Immature natural killer cell (primary cell): ENCODE results near the gene PKNOX2. TPM values are rescaled to one million over a fixed set of nuclear protein-coding genes. Genes with fewer than 3 reads are reported as not detected.

Experiments used
- DNase-seq, 3 donors: peaks; one replicate each; pipeline ENCODE4 v3.0.0; 2022; ENCODE audit warnings: mixed read lengths in 1 of 3
- H3K27ac Mint-ChIP-seq, 6 donors: one replicate each; pipeline ENCODE4 v1.8.0; 2020; ENCODE audit warnings: mixed read lengths in 6 of 6, mild to moderate bottlenecking in 5 of 6, inconsistent platforms in 4 of 6, moderate library complexity in 3 of 6
- H3K27me3 Mint-ChIP-seq, 3 donors: one replicate each; pipeline ENCODE4 v1.8.0; 2020 to 2021; ENCODE audit warnings: low read depth in 3 of 3, mild to moderate bottlenecking in 3 of 3, mixed read lengths in 3 of 3, moderate library complexity in 3 of 3, inconsistent platforms in 1 of 3
- H3K36me3 Mint-ChIP-seq, 3 donors: one replicate each; pipeline ENCODE4 v1.8.0; 2020; ENCODE audit warnings: mixed read lengths in 3 of 3, inconsistent platforms in 2 of 3, mild to moderate bottlenecking in 2 of 3
- H3K4me1 Mint-ChIP-seq, 2 donors: one replicate each; pipeline ENCODE4 v1.8.0; 2020; ENCODE audit warnings: inconsistent platforms in 2 of 2, mild to moderate bottlenecking in 2 of 2, mixed read lengths in 2 of 2, moderate library complexity in 1 of 2
- H3K4me3 Mint-ChIP-seq, 5 donors: one replicate each; pipeline ENCODE4 v1.8.0; 2020; ENCODE audit warnings: mild to moderate bottlenecking in 5 of 5, mixed read lengths in 5 of 5, inconsistent platforms in 3 of 5, moderate library complexity in 3 of 5
- H3K9me3 Mint-ChIP-seq, 6 donors: one replicate each; pipeline ENCODE4 v1.8.0; 2020; ENCODE audit warnings: mild to moderate bottlenecking in 6 of 6, mixed read lengths in 6 of 6, inconsistent platforms in 4 of 6, moderate library complexity in 3 of 6
- polyA plus RNA-seq, 3 donors: library from polyadenylated mRNA; unstranded; fragments of 300-500 nt; fragmentation: Illumina TruSeq; gene quantifications; one replicate each; pipeline ENCODE4 v1.2.3, GENCODE V29; 2021

PKNOX2 gene
- polyA plus RNA-seq, 3 donors from 2014 or later: not detected

DNA sequence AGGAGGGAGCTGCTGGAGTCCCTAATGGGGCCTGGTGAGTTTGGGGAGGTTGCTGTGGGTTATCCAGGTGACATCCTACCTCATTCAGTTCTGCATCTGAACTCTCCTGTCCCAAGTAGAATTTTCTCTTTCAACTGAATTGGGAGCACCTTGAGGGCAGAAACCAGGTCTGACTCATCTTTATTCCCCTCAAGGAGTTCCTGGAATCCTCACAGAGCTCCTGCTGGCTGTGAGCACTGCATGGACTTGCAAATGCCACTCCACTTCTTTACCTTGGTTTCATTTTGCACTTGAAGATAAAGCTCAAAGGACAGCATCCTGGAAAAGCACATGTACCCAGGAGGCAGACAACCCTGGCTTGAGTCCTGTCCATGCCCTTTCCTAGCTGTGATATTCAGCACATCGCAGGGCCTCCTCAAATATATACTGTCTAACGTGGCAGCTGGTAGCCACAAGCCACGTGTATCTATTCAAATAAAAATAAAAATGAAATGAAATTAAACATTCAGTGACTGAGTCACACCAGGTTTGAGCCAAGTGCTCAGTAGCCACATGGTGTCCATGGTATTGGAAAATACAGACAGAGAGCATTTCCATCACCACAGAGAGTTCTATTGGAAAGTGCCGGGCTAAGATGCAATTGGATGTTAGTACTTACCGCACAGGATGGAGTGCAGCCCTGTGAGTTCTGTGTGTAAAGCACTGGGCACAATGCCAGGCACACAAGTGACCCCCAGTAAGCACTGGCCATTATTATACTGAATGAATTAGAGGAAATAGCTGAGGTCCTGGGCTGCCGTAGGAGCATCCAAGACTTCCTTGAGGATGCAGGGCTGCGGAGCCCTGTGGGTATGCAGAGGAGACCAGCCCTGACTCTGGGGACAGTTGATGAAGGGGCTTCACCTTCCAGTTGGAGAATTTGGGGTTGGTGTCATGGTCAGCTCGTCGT is 149.0 kb downstream of the PKNOX2 start:
- Mint-ChIP-seq H3K9me3 (no peaks in the 10 kb centered on the region), H3K36me3 (no peaks in the 10 kb centered on the region), H3K27ac (no peak overlapping the region), H3K4me1 (no peaks in the 10 kb centered on the region), H3K27me3 (peaks cover 6 to 11% (median 11%) of the 10 kb centered on the region in 3 donors), H3K4me3 (no peak overlapping the region)
- DNase-seq: no peak

DNA sequence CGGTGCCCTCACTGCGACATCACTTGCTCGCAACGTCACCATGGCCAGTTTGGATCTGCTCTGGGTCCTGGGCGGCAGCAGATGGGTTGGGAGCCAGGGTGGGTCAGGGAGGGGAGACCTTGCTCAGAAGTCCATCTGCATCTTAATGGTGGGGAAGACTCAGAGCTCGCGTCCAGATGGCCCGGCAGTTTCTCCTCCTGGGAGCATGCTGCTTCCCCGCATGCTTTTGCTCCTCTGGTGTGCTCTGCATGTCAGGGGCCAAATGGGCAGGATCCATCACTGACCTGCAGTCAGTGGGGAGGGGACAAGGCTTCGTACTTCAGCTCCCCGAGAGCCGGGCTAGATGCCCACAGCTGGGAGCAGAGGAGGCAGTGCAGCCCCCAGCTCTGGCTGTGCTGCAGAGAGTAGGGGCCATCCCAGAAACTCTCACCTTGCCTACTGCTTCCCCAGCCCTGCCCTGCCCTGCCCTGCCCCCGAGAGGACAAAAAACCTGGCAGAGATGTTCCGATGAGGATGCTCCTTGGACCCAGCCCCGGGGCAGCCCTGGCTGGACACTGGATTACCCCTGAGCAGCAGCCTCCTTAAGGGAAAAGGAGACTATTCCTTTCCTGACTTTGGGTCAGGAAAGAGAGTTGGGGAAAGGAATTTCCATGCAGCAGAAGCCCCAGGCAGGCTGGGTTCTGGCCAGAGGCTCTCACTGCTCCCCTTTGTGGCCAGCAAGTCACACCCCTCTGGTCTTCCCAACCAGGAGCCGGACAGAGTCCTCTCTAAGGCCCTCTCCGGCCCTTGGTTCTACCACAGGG is 149.9 kb downstream of the PKNOX2 start:
- DNase-seq: no peak
- Mint-ChIP-seq H3K4me1 (no peaks in the 10 kb centered on the region), H3K9me3 (no peaks in the 10 kb centered on the region), H3K36me3 (no peaks in the 10 kb centered on the region), H3K27me3 (peaks cover 5 to 14% (median 9%) of the 10 kb centered on the region in 3 donors), H3K4me3 (no peak overlapping the region), H3K27ac (no peak overlapping the region)

DNA sequence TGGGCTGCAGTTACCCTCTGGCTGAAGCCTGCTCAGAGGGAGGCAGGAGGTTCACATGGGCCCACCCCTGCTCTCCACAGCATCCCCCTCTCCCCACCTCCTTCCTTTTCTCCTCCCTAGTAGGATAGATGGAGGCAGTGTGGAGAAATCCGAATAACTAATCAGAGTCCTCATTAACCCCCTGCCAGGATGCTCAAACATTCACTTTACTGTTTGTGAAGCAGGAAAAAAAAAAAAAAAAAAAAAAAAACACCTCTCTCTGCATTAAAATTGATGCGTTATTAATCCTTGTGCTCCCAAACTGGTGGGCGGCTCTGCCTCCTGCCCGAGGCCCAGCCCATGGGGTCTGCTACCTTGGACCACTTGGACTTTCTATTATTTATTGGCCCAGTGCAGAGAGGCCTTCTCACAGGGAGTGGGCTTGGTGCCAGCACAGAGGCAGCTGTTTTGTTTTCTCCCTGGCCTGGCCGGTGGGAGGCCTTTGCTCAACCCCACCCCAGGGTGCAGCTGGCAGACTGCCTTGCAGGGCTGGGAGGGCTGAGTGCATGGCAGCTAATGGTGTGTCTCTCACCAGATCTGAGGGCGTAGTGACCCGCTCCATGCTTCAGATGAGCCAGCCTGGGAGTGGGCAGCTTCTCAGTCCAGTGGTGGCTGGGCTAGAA is 150.7 kb downstream of the PKNOX2 start:
- no peak overlapping the region for H3K4me3 Mint-ChIP-seq
- peaks cover 5 to 9% (median 7%) of the 10 kb centered on the region in 3 donors for H3K27me3 Mint-ChIP-seq
- no peaks in the 10 kb centered on the region for H3K9me3 Mint-ChIP-seq
- H3K36me3 Mint-ChIP-seq: no peaks in the 10 kb centered on the region
- no peak for DNase-seq
- H3K4me1 Mint-ChIP-seq: no peaks in the 10 kb centered on the region
- no peak overlapping the region for H3K27ac Mint-ChIP-seq

DNA sequence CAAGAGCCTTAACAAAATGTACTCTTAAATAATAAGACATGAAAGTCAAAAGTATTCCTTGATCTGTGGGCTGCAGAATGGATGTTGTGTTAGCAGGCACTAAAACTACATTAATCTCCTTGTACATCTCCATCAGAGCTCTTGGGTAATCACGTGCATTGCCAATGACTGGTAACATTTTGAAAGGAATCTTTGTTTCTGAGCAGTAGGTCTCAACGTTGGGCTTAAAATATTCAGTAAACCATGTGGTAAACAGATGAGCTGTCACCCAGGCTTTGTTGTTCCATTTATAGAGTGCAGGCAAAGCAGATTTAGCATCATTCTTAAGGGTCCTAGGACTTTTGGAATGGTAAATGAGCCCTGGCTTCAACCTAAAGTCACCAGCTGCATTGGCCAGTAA is 152.9 kb downstream of the PKNOX2 start:
- no peak for DNase-seq
- H3K27ac Mint-ChIP-seq: no peak overlapping the region

DNA sequence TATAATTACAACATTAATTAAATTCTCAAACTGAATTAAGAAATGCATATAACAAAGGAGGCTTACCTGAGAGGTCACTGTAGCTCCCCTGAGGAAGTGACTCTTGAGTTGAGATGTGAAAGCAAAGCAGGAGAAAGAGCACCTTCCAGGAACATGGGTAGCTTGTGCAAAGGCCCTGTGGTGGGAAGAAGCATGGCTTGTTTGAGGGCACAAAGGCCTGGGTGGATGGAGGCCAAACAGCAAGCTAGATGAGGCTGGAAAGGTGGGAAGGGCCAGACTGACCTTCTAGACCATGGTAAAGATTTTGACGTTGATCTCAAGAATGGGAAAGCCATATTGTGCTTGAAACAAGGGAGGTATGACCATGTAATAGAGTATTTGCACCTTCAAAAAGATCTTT is 155.1 kb downstream of the PKNOX2 start:
- Mint-ChIP-seq H3K4me3 (no peak overlapping the region), H3K4me1 (no peaks in the 10 kb centered on the region), H3K27me3 (peaks cover 2 to 11% (median 10%) of the 10 kb centered on the region in 3 donors), H3K36me3 (no peaks in the 10 kb centered on the region), H3K27ac (no peak overlapping the region), H3K9me3 (no peaks in the 10 kb centered on the region)
- DNase-seq: no peak

More for the DNA sequence above, 152.9 kb downstream of the PKNOX2 start:
- Mint-ChIP-seq H3K4me1 (no peaks in the 10 kb centered on the region), H3K36me3 (no peaks in the 10 kb centered on the region), H3K27me3 (peaks cover 6 to 7% (median 6%) of the 10 kb centered on the region in 3 donors), H3K9me3 (no peaks in the 10 kb centered on the region), H3K4me3 (no peak overlapping the region)

DNA sequence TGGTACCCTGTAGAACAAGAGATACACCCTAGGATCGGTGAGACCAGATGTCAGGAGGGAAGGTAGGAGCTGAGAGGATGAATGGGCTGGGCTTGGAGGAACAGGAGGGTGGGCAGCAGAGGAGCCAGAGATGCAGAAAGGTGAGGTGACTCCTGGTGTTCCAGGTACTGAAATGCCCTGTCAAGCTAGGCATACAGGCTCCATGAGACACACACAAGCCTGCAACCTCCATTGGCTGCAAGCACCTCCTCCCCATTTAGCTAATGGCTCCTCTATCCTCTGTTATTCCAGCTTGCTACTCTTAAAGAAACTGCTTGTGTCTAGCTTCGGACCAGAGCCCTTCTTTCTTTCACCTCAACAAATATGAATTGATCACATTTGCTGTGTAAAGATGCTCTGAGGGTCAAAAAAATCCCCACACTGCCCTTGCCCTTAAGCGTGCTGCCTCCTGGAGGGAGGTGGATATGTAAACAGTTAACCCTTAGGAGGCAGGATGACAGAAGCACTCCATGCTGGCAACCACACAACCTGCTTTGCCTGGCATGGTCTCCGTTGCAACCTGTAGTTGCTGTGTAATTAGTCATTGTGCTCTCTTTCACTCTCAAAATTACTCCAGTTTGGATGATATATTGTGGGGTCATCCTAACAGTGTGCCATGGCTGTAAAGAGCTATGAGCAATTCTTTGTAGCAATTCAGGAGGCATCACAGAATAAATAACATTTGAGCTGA is 156.0 kb downstream of the PKNOX2 start:
- peaks cover 2 to 11% (median 10%) of the 10 kb centered on the region in 3 donors for H3K27me3 Mint-ChIP-seq
- H3K27ac Mint-ChIP-seq: no peak overlapping the region
- H3K36me3 Mint-ChIP-seq: no peaks in the 10 kb centered on the region
- no peak overlapping the region for H3K4me3 Mint-ChIP-seq
- H3K4me1 Mint-ChIP-seq: no peaks in the 10 kb centered on the region
- DNase-seq: no peak
- H3K9me3 Mint-ChIP-seq: no peaks in the 10 kb centered on the region

DNA sequence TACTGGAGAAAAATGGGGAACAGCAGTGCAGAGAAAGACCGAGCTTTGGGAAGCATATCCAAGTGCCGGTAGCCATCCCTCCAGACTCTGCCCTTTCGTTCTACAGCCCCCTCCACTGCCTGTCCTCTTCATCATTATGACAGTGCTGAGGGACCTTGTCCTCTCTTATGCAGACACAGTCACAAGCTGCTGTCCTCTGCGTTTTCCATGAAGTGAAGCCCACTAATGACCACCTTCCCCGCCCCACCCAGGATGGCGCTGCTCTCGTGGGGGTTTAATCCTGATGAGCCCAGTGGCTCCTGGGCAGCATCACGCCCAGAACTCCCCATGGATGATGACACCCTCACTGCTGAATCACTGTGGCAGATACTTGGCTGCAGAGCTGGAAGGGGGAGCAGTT is 157.7 kb downstream of the PKNOX2 start:
- H3K9me3 Mint-ChIP-seq: no peaks in the 10 kb centered on the region
- H3K27ac Mint-ChIP-seq: no peak overlapping the region
- DNase-seq: no peak
- no peaks in the 10 kb centered on the region for H3K36me3 Mint-ChIP-seq
- peaks cover 2 to 10% (median 8%) of the 10 kb centered on the region in 3 donors for H3K27me3 Mint-ChIP-seq
- no peaks in the 10 kb centered on the region for H3K4me1 Mint-ChIP-seq
- H3K4me3 Mint-ChIP-seq: no peak overlapping the region

DNA sequence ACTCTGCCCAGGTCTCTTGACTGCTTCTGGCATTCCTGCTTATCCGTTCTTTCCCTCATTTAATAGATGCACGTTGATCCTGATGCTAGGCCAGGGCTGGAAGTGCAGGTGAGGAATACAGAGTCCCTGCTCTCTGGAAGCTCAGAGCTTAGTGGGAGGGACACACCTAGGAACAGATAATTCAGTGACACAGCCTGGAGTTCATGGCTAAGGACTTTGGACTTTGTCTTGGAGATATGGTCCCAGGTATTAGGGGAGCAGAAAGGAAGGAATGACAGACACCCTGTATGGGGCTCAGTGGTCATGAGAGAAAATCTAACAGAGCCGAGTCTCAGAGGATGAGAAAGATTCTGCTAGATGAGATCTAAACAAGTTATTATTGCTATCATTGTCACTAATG is 160.6 kb downstream of the PKNOX2 start:
- Mint-ChIP-seq H3K9me3 (peaks cover 0 to 1% (median 0%) of the 10 kb centered on the region in 6 donors), H3K36me3 (no peaks in the 10 kb centered on the region), H3K4me3 (no peak overlapping the region), H3K4me1 (no peaks in the 10 kb centered on the region), H3K27me3 (peaks cover 2 to 13% (median 8%) of the 10 kb centered on the region in 3 donors), H3K27ac (no peak overlapping the region)
- DNase-seq: no peak

DNA sequence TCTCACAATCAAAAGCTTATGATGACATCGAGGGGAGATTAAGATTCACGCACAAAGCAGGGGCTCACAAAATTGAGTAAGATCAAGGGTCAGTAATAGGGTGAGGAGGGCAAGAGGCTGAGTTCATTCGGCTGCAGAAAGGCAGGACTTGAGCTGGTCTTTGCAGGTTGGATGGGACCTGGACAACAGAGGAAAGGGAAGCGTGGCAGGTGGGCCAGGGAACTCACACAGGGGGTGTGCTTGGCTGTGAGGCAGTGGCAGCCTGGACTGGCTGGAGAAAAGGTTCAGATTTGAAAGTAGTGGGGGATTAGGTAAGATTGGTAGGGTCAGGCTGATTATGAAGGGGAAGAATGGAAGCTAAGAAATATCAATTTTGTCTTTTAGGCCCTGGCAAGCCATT is 161.6 kb downstream of the PKNOX2 start:
- Mint-ChIP-seq H3K4me3 (no peak overlapping the region), H3K9me3 (peaks cover 0 to 1% (median 0%) of the 10 kb centered on the region in 6 donors), H3K27me3 (peaks cover 0 to 13% (median 8%) of the 10 kb centered on the region in 3 donors)

DNA sequence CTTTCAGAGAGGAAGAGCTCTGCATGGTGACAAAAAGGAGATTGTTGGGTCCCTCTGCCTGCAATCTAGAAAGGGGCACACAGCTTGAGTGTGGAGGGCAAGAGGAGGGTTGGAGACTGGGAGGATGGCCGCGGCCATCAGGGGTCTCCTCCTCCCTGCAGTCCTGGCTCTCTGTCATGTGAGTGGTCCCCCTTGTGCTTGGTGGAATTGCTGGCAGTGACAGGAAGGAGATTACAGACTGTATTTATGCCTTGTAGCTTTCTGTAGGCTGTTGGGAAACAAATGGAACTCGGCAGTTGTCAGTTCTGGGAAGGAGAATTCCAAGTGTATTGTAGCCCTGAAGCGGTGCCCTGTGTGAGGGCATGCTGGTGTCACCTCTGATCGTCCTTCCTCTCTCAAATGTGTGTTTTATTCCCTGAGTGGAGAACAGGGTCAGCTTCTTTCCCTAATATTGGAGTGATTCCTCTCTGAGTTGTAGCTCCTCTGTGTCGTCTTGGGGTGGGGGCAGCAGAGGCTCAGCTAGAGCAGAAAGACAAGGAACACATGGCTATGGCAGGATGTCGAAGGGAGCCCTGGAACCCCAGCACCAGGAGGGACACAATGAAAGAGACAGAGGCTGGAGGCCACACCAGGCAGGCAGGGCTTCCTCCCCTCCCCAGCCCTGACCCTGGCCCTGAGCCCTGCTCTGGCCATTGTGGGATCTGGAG is 163.1 kb downstream of the PKNOX2 start:
- H3K27ac Mint-ChIP-seq: no peak overlapping the region
- H3K4me3 Mint-ChIP-seq: no peak overlapping the region
- no peaks in the 10 kb centered on the region for H3K4me1 Mint-ChIP-seq
- DNase-seq: no peak
- H3K9me3 Mint-ChIP-seq: peaks cover 0 to 1% (median 0%) of the 10 kb centered on the region in 6 donors
- no peaks in the 10 kb centered on the region for H3K36me3 Mint-ChIP-seq
- H3K27me3 Mint-ChIP-seq: peaks cover 0 to 8% (median 8%) of the 10 kb centered on the region in 3 donors

More for the DNA sequence above, 161.6 kb downstream of the PKNOX2 start:
- no peak overlapping the region for H3K27ac Mint-ChIP-seq
- DNase-seq: no peak
- H3K36me3 Mint-ChIP-seq: no peaks in the 10 kb centered on the region
- H3K4me1 Mint-ChIP-seq: no peaks in the 10 kb centered on the region

DNA sequence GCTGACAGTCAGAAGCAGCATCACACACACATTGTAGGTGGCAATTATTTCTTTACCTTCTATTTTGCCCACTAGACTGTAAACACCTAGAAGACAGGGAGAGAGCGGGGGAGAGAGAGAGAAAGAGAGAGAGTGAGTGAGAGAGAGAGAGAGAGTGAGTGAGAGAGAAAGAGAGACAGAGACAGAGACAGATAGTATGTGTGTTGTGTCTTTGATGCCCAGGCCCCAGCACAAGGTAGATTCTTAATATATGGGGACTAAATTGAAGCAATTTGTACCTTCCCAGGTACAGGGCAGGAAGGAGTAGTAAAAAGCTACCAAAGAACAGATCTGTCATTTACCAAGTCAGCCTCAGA is 163.7 kb downstream of the PKNOX2 start:
- H3K27ac Mint-ChIP-seq: no peak overlapping the region
- H3K36me3 Mint-ChIP-seq: no peaks in the 10 kb centered on the region
- no peak overlapping the region for H3K4me3 Mint-ChIP-seq
- peaks cover 0 to 1% (median 0%) of the 10 kb centered on the region in 6 donors for H3K9me3 Mint-ChIP-seq
- peaks cover 0 to 10% (median 9%) of the 10 kb centered on the region in 3 donors for H3K27me3 Mint-ChIP-seq
- DNase-seq: no peak
- no peaks in the 10 kb centered on the region for H3K4me1 Mint-ChIP-seq

DNA sequence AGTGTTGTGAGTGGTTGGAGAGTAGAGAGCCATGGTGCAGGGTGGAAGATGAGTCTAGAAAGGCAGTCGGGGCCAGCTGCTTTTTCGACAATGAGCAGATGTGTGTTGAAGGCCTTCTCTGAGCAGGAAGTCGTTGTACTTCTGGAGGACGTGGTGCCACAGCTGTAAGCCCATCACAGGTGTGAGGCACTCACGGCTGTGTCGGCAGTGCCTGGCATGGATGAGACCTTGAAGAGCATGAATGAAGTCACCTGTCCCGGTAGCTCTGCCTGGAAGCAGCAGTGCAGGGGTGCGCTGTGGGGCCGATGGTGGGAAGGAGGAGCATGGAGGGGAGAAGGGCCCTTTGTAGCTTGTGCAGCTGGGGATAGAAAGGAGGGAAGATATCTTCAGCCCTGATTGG is 165.2 kb downstream of the PKNOX2 start:
- no peaks in the 10 kb centered on the region for H3K36me3 Mint-ChIP-seq
- H3K4me3 Mint-ChIP-seq: no peak overlapping the region
- no peak for DNase-seq
- H3K4me1 Mint-ChIP-seq: no peaks in the 10 kb centered on the region
- peaks cover 0 to 9% (median 4%) of the 10 kb centered on the region in 3 donors for H3K27me3 Mint-ChIP-seq
- H3K27ac Mint-ChIP-seq: no peak overlapping the region
- H3K9me3 Mint-ChIP-seq: peaks cover 0 to 1% (median 0%) of the 10 kb centered on the region in 6 donors
